HG02588 (cell line): ENCODE data around the gene STARD13.

Source experiments
- ATAC-seq: cut with Tn5 transposase; IDR thresholded peaks from one replicate; pipeline ENCODE4 v1.9.1; 2021; ENCODE audit warnings: mild to moderate bottlenecking, moderate library complexity; ENCODE audit not compliant: unreplicated experiment

The STARD13 gene

GRCh38 chr13:33206425-33206824 is 79.1 kb downstream of the STARD13 start:
- ATAC-seq = no peak

- ATAC-seq = no peak
Observed at GRCh38 chr13:33205804-33206221, 79.7 kb downstream of the STARD13 start.

- ATAC-seq = no peak
Observed at GRCh38 chr13:33205224-33205623, 80.3 kb downstream of the STARD13 start.

GRCh38 chr13:33204130-33204927 is 81.2 kb downstream of the STARD13 start:
- no peak for ATAC-seq

- no peak for ATAC-seq
Observed at GRCh38 chr13:33202644-33203169, 82.8 kb downstream of the STARD13 start.

- ATAC-seq = no peak
Observed at GRCh38 chr13:33201659-33202058, 83.9 kb downstream of the STARD13 start.

- no peak for ATAC-seq
Observed at GRCh38 chr13:33199289-33199850, 86.2 kb downstream of the STARD13 start.

GRCh38 chr13:33197541-33197971 is 88.0 kb downstream of the STARD13 start:
- ATAC-seq = no peak

GRCh38 chr13:33196767-33197166 is 88.8 kb downstream of the STARD13 start:
- no peak for ATAC-seq

- no peak for ATAC-seq
Observed at GRCh38 chr13:33195693-33196464, 89.7 kb downstream of the STARD13 start.

GRCh38 chr13:33194820-33195692 is 90.5 kb downstream of the STARD13 start:
- peak; percentile 84 for ATAC-seq

- no peak for ATAC-seq
Observed at GRCh38 chr13:33193428-33193974, 92.1 kb downstream of the STARD13 start.

- no peak for ATAC-seq
Observed at GRCh38 chr13:33191425-33192210, 93.9 kb downstream of the STARD13 start.

GRCh38 chr13:33189470-33189869 is 96.1 kb downstream of the STARD13 start:
- ATAC-seq = no peak

GRCh38 chr13:33188093-33188882 is 97.3 kb downstream of the STARD13 start:
- ATAC-seq = peak; percentile 70

GRCh38 chr13:33186861-33187291 is 98.7 kb downstream of the STARD13 start:
- no peak for ATAC-seq

GRCh38 chr13:33185853-33186252 is 99.7 kb downstream of the STARD13 start:
- ATAC-seq = no peak

GRCh38 chr13:33184530-33184929 is 101.0 kb downstream of the STARD13 start:
- ATAC-seq = no peak

- ATAC-seq = no peak
Observed at GRCh38 chr13:33184112-33184490, 101.5 kb downstream of the STARD13 start.
